Mammary epithelial cell (primary cell): ENCODE measurements around the gene RFPL3.

Experiments used
- CTCF ChIP-seq, 2 donors: IDR thresholded peaks in 1 of 2; conservative IDR thresholded peaks in 1 of 2; 2 replicates each; pipeline ENCODE4 v1.5.1; 2011 to 2012; ENCODE audit warnings: inconsistent platforms in 2 of 2, low read length in 2 of 2, mild to moderate bottlenecking in 2 of 2, control low read depth in 1 of 2, low read depth in 1 of 2; ENCODE audit not compliant: insufficient read depth in 1 of 2; ENCODE audit errors: extremely low read depth in 1 of 2
- EZH2 ChIP-seq: IDR thresholded peaks from 2 replicates; pipeline ENCODE4 v1.6.1; 2012; ENCODE audit warnings: low read length, inconsistent platforms, borderline replicate concordance

- TF ChIP-seq EZH2 (no peak), CTCF (conservative IDR thresholded peaks at IDR 0.05 in 1 of 2, IDR thresholded peaks at IDR 0.05 in 1 of 2; ENCODE audit: extremely low read depth in 1 of 2, insufficient read depth in 1 of 2, low read depth in 1 of 2, low read length in 2 of 2) (no peak)
These were observed 17.3 kb upstream of the RFPL3 start for GRCh38 chr22:32340411-32340810.
